Transverse colon (tissue), 3 donors: ENCODE measurements around the gene MOB2.

ENCODE experiments used
- EP300 ChIP-seq: sonication (generic); formaldehyde crosslinking; IDR thresholded peaks from one replicate; pipeline ENCODE4 v1.6.1; 2017; ENCODE audit warnings: antibody characterized with exemption, low read depth
- TF ChIP-seq, protein P1 (sequence below), 5 experiments: fragments of 200-600 bp in 3 of 5; fragments of 450-650 bp in 2 of 5; sonication (generic) in 3 of 5; IDR thresholded peaks; 1 replicate in 2 of 5; 2 replicates in 3 of 5; pipeline ENCODE4 v1.5.1; 2016 to 2017; ENCODE audit warnings: antibody characterized with exemption in 5 of 5, inconsistent platforms in 3 of 5, mild to moderate bottlenecking in 2 of 5, moderate library complexity in 1 of 5

DNA sequence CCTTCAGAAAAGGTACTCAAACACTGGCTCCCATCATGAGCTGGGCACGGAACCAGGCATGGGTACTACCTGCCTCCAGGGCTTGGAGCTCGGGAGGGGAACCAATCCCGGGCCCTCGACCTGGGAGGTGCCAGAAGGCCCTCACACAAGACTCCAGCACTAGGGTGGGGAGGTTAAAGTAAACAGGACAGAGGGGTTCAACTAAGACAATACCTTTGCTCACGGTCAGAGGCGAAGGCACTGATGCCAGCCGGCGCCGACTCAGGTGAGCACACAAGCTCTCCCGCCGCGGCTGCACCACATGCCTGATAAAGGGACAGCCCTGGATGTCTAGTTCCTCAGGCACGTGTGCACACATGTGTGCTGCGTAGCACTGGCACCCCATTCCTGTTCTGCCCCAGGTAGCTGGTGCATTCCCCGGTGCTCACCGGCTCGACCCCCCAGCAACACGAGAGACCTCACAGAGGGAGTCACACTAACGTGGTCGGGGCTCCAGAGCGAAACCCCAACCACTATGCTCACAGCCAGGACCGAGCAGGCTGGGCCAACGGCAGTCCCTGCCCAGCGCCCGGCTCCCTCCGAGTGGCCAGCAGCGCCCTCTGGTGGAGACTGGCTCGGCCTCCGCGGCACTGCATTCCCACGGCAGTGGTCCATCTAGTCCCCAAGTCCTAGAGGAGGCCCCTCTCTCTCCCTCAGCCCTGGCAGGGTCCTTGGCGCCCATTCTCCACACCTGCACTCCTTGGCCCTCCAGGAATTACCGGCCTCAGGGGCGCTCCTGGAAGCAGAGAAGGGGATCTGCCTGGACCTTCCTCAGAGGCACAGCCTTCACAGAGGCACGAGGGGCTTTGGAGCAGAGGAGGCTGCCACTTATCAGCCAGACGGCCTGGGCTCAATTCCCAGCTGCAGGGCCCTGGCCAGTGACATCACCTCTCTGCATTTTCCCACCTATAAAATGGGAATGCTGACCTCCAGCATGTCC is 28.8 kb upstream of the MOB2 start:
- TF ChIP-seq EP300 = no peak
- TF ChIP-seq, protein P1, sequence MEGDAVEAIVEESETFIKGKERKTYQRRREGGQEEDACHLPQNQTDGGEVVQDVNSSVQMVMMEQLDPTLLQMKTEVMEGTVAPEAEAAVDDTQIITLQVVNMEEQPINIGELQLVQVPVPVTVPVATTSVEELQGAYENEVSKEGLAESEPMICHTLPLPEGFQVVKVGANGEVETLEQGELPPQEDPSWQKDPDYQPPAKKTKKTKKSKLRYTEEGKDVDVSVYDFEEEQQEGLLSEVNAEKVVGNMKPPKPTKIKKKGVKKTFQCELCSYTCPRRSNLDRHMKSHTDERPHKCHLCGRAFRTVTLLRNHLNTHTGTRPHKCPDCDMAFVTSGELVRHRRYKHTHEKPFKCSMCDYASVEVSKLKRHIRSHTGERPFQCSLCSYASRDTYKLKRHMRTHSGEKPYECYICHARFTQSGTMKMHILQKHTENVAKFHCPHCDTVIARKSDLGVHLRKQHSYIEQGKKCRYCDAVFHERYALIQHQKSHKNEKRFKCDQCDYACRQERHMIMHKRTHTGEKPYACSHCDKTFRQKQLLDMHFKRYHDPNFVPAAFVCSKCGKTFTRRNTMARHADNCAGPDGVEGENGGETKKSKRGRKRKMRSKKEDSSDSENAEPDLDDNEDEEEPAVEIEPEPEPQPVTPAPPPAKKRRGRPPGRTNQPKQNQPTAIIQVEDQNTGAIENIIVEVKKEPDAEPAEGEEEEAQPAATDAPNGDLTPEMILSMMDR (IDR thresholded peaks at IDR 0.05) = peak; percentile 90 to 95 (median 93)
